Endothelial cell of umbilical vein (primary cell): ENCODE measurements around the gene KLRF2. TPM values are rescaled to one million over a fixed set of nuclear protein-coding genes. Genes with fewer than 3 reads are reported as not detected.
A peak's percentile ranks its signal among the peaks of the same experiment; 100 is the strongest.

Experiments
- BruUV-seq: library from RNA; stranded (reverse); fragments of 400-500 nt; replicated peaks from 2 replicates; lab custom pipeline; 2021; lab: Mats Ljungman, UMichigan
- CTCF ChIA-PET: fragments of 300-600, 350-600 bp; sonication (Branson Sonifier 250); formaldehyde crosslinking; loops from one replicate; lab custom pipeline; 2021; ENCODE audit warnings: antibody characterized with exemption, inconsistent platforms; lab: Charles Lee
- POLR2A ChIA-PET: fragments of 300-600, 350-600 bp; sonication (Branson Sonifier 250); formaldehyde crosslinking; loops from one replicate; lab custom pipeline; 2021; ENCODE audit warnings: antibody characterized with exemption, inconsistent platforms; lab: Charles Lee
- DNase-seq: peaks from one replicate; pipeline ENCODE4 v3.0.0-alpha.2; 2011; ENCODE audit warnings: low read depth, low spot score
- FAIRE-seq: peaks from 2 replicates; lab custom pipeline; 2011; peaks lifted over from hg19 to GRCh38; lab: Jason Lieb, UNC
- H2AFZ ChIP-seq: 2 replicates; pipeline ENCODE4 v1.6.0; 2012; ENCODE audit warnings: low read depth, low read length, control low read depth, inconsistent platforms
- H3K27ac ChIP-seq: 2 replicates; pipeline ENCODE4 v1.5.1; 2011; ENCODE audit warnings: low read depth, mild to moderate bottlenecking, control low read depth, low read length, moderate library complexity; ENCODE audit not compliant: insufficient read depth
- H3K27me3 ChIP-seq, 2 experiments: 2 replicates each; pipeline versions ENCODE4 v1.6.0 to v1.6.1; 2011; ENCODE audit warnings: low read length in 2 of 2, mixed read lengths in 1 of 2; ENCODE audit not compliant: control insufficient read depth in 2 of 2, insufficient read depth in 2 of 2
- H3K36me3 ChIP-seq, 2 experiments: 2 replicates in 1 of 2; 3 replicates in 1 of 2; pipeline ENCODE4 v1.5.1; 2011; ENCODE audit warnings: low read length in 2 of 2, mild to moderate bottlenecking in 1 of 2, moderate library complexity in 1 of 2; ENCODE audit not compliant: control insufficient read depth in 2 of 2, insufficient read depth in 2 of 2; ENCODE audit errors: extremely low read depth in 1 of 2
- H3K4me1 ChIP-seq: 3 replicates; pipeline ENCODE4 v1.5.1; 2011; ENCODE audit warnings: mild to moderate bottlenecking, low read length; ENCODE audit not compliant: control insufficient read depth, insufficient read depth; ENCODE audit errors: extremely low read depth
- H3K4me2 ChIP-seq: 2 replicates; pipeline ENCODE4 v1.6.1; 2011; ENCODE audit warnings: low read length, control low read depth, mixed read lengths; ENCODE audit not compliant: insufficient read depth
- H3K4me3 ChIP-seq, 3 experiments: fragments of 200-600 bp in 1 of 3; sonication (generic), shearing (Covaris generic) in 1 of 3; replicated peaks in 1 of 3; 2 replicates each; pipeline ENCODE4 v1.5.1; 2011 to 2016; ENCODE audit warnings: control low read depth in 3 of 3, low read length in 3 of 3, mild to moderate bottlenecking in 2 of 3, inconsistent platforms in 1 of 3, low read depth in 1 of 3, moderate library complexity in 1 of 3; ENCODE audit not compliant: insufficient read depth in 1 of 3
- H3K79me2 ChIP-seq: 2 replicates; pipeline ENCODE4 v1.6.0; 2012; ENCODE audit warnings: low read length, inconsistent platforms; ENCODE audit not compliant: control insufficient read depth, insufficient read depth
- H3K9ac ChIP-seq: replicated peaks from 2 replicates; pipeline ENCODE3; 2011; ENCODE audit warnings: low read length, control low read depth; ENCODE audit not compliant: insufficient read depth; ENCODE audit errors: extremely low read depth
- H3K9me1 ChIP-seq: replicated peaks from 3 replicates; pipeline ENCODE4 v1.6.0; 2011; ENCODE audit warnings: mild to moderate bottlenecking, low read length; ENCODE audit not compliant: control insufficient read depth, insufficient read depth; ENCODE audit errors: extremely low read depth
- H3K9me3 ChIP-seq: replicated peaks from 2 replicates; pipeline ENCODE4 v1.5.1; 2012; ENCODE audit warnings: low read length, inconsistent platforms; ENCODE audit not compliant: control insufficient read depth, insufficient read depth
- H4K20me1 ChIP-seq: replicated peaks from 2 replicates; pipeline ENCODE3; 2011; ENCODE audit warnings: mild to moderate bottlenecking, low read length; ENCODE audit not compliant: control insufficient read depth, insufficient read depth; ENCODE audit errors: extremely low read depth
- EZH2 ChIP-seq: IDR thresholded peaks from 2 replicates; pipeline ENCODE4 v1.6.1; 2012; ENCODE audit warnings: borderline replicate concordance, low read depth, mild to moderate bottlenecking, moderate library complexity, low read length, inconsistent platforms; ENCODE audit not compliant: severe bottlenecking
- FOS ChIP-seq: IDR thresholded peaks from 2 replicates; pipeline ENCODE4 v1.6.1; 2011; ENCODE audit warnings: mild to moderate bottlenecking, low read length, moderate library complexity, borderline replicate concordance; ENCODE audit not compliant: insufficient read depth
- JUN ChIP-seq: IDR thresholded peaks from 2 replicates; pipeline ENCODE4 v1.6.1; 2011; ENCODE audit warnings: borderline replicate concordance, low read depth; ENCODE audit not compliant: insufficient read length, insufficient read depth
- MYC ChIP-seq: IDR thresholded peaks from one replicate; pipeline ENCODE4 v1.6.1; 2011; ENCODE audit warnings: mild to moderate bottlenecking, low read depth, low read length
- POLR2A ChIP-seq: IDR thresholded peaks from 2 replicates; pipeline ENCODE4 v1.6.1; 2012; ENCODE audit warnings: low read depth, mild to moderate bottlenecking, control low read depth, low read length
- POLR2AphosphoS5 ChIP-seq: IDR thresholded peaks from 2 replicates; pipeline ENCODE4 v1.6.1; 2012; ENCODE audit warnings: low read depth, mild to moderate bottlenecking, control low read depth, low read length, moderate library complexity; ENCODE audit not compliant: insufficient read depth
- dilution Hi-C: fragments of 300-500 bp; cut with MboI; formaldehyde crosslinking; loops from one replicate; pipeline ENCODE4 v1.15.0; 2019; ENCODE audit warnings: low sequenced_read_pairs; ENCODE audit not compliant: extremely low pct_ligation_motif_present
- intact Hi-C: fragments of 100-400 bp; cut with micrococcal nuclease; formaldehyde crosslinking; loops from one replicate; pipeline ENCODE4 v1.10.0; 2022
- polyA plus RNA-seq, 4 experiments: library from polyadenylated mRNA; depleted of rRNA in 3 of 4; stranded (reverse) in 3 of 4; unstranded in 1 of 4; fragments of >200 nt; gene quantifications; 2 replicates each; pipeline versions ENCODE4 v1.2.1 to v1.2.3, GENCODE V29; 2011 to 2012; ENCODE audit warnings: missing spikeins in 1 of 4
- total RNA-seq: library from RNA; stranded (reverse); gene quantifications from 2 replicates; pipeline ENCODE4 v1.2.3, GENCODE V29; 2021
- TF ChIP-seq, protein P1 (sequence below), 2 donors: IDR thresholded peaks; 1 replicate in 1 of 2; 2 replicates in 1 of 2; pipeline ENCODE4 v1.5.1; 2011; ENCODE audit warnings: low read length in 2 of 2, mild to moderate bottlenecking in 2 of 2, moderate library complexity in 2 of 2, control low read depth in 1 of 2, inconsistent platforms in 1 of 2, low read depth in 1 of 2; ENCODE audit not compliant: insufficient read depth in 1 of 2; ENCODE audit errors: extremely low read depth in 1 of 2

Gene KLRF2
- total and polyA plus RNA-seq, 2 donors (not counting 3 experiments of a cell fraction or from before 2014, with no cell fraction given), result not detected

DNA sequence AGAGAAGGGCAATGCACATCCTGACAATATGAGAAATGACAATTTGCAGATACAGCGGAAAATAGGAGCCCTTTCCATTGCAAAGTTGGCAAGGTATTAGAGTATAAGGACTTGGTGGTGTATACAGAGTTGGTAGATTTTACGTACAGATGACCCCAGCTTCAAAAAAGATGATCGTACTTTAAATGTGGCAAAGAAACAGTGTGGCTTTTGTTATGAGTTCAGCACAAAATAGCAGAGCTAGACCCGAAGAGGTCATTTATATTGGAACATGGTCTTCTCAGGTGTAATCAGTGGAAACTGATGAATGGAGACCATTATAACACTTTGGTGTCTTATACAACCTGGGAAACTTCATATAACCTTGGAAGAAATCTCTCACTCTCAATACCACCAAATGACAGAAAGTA is 14.4 kb upstream of the KLRF2 start:
- Histone ChIP-seq H3K27me3 (no peaks in the 10 kb centered on the region), H3K9ac (no peak overlapping the region), H3K4me1 (peaks cover 31% of the 10 kb centered on the region), H3K36me3 (no peaks in the 10 kb centered on the region), H3K4me3 (peak overlapping the region in 1 of 3 experiments; percentile 53), H3K27ac (no peak overlapping the region), H3K9me1 (no peaks in the 10 kb centered on the region), H3K79me2 (peaks cover 46% of the 10 kb centered on the region), H3K9me3 (no peaks in the 10 kb centered on the region), H4K20me1 (no peaks in the 10 kb centered on the region), H3K4me2 (peak overlapping the region; percentile 90), H2AFZ (no peak overlapping the region)
- DNase-seq (no peak), FAIRE-seq (no peak)
- CTCF ChIA-PET, result interaction anchor here (0.8 to 4.4 kb wide), 6 partner anchors 10 to 287 kb away, joined by 3 to 21 read pairs (median 3); no protein-coding TSS in a partner anchor
- TF ChIP-seq MYC (no peak), EZH2 (no peak), POLR2AphosphoS5 (no peak), FOS (no peak), JUN (no peak), POLR2A (no peak)
- TF ChIP-seq, protein P1, sequence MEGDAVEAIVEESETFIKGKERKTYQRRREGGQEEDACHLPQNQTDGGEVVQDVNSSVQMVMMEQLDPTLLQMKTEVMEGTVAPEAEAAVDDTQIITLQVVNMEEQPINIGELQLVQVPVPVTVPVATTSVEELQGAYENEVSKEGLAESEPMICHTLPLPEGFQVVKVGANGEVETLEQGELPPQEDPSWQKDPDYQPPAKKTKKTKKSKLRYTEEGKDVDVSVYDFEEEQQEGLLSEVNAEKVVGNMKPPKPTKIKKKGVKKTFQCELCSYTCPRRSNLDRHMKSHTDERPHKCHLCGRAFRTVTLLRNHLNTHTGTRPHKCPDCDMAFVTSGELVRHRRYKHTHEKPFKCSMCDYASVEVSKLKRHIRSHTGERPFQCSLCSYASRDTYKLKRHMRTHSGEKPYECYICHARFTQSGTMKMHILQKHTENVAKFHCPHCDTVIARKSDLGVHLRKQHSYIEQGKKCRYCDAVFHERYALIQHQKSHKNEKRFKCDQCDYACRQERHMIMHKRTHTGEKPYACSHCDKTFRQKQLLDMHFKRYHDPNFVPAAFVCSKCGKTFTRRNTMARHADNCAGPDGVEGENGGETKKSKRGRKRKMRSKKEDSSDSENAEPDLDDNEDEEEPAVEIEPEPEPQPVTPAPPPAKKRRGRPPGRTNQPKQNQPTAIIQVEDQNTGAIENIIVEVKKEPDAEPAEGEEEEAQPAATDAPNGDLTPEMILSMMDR (IDR thresholded peaks at IDR 0.05; ENCODE audit: extremely low read depth in 1 of 2, insufficient read depth in 1 of 2, low read depth in 1 of 2, low read length in 2 of 2), result no peak
- no TSS peak for BruUV-seq
- intact Hi-C loops, result loop anchor here (5.0 kb wide), 2 partner anchors 60 to 150 kb away; no protein-coding TSS in a partner anchor
- POLR2A ChIA-PET, result no interaction called here
- dilution Hi-C loops, result no loop called here
